Measurements from ENCODE around the gene EDA. TPM values are rescaled to one million over a fixed set of nuclear protein-coding genes. Genes with fewer than 3 reads are reported as not detected.
"Not testable (repeated sequence)": the region's sequence is repeated elsewhere in the genome, so short reads cannot be mapped to it uniquely, and the experiment has no call there.

Gene EDA
- total RNA-seq, 8 experiments from 2014 or later: 0.60 to 4.7 (median 1.2) TPM

DNA sequence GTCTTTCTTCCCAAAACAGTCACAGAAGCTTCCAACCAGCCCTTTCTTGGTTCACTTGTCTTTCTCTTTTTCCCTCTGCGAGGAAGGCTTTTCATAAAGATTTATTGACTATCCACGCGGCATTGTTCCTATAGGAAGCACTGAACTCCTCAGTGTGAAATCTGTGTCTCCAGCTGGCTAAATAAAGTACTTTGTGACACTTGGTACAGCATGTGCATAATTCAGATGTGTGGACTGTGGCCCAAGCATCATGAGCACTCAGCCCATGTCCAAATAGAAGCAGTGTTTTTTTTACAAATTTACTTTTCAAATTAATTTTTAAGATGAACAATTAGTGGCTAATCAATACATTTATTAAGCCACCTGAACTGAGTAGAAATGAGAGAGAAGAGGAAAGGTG, 146.4 kb downstream of the EDA start:
- 0 to 82% (median 28%) methylated on average over 1 to 3 of the region's 3 CpGs; no CpG with 5 or more reads in 6 of the 10 experiments for WGBS, 10 experiments
- H3K4me3 ChIP-seq: no peak overlapping the region
- no peak overlapping the region for H3K27ac ChIP-seq
- in situ Hi-C loops (cut with MboI; ENCODE audit: low pct_unique_long_range_greater_than_20kb in 2 of 9, low sequenced_read_pairs in 9 of 9, unreplicated experiment in 9 of 9): no loop called here
- H3K4me1 ChIP-seq (replicated peaks in 1 of 2): no peaks in the 10 kb centered on the region
- ATAC-seq (replicated peaks in 6 of 8): no peak

DNA sequence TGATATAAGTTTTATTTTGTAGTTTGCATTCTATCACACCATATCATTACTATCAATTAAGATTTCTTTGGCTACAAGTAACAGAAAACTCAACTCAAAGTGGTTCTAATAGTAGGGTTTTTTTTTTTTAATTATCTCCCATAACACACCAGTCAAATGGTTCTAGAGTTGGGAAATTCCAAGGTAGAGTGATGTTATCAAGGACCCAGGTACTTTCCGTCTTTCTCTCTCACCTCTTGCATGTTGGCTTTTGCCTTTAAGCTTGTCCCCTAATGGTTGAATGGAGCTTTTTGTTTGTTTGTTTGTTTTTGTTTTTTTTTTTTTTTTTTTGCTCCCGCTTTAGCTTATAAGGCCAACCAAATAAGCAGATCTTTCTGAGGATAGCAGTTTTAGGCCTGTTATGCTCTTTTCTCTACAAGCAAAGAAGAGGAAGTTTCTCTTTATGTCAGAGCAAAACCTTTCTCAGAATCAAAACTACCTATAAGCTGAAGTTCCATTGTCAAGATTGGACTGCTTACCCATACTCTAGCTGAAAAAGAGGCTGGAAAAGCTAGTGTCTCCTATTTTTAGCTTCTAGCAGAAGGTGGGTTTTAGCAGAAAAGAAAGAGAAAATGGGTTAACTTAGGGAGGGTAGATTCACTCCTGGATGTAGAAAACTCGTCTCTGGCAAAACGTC, 177.5 kb downstream of the EDA start:
- in situ Hi-C loops (cut with MboI; ENCODE audit: low pct_unique_long_range_greater_than_20kb in 2 of 9, low sequenced_read_pairs in 9 of 9, unreplicated experiment in 9 of 9): no loop called here
- Histone ChIP-seq H3K4me3 (no peak overlapping the region), H3K27ac (no peak overlapping the region), H3K4me1 (replicated peaks in 1 of 2) (no peaks in the 10 kb centered on the region)
- WGBS, 10 experiments: 46 to 100% (median 100%) methylated on average over 1 to 4 of the region's 4 CpGs; no CpG with 5 or more reads in 5 of the 10 experiments
- ATAC-seq (replicated peaks in 6 of 8): no peak

DNA sequence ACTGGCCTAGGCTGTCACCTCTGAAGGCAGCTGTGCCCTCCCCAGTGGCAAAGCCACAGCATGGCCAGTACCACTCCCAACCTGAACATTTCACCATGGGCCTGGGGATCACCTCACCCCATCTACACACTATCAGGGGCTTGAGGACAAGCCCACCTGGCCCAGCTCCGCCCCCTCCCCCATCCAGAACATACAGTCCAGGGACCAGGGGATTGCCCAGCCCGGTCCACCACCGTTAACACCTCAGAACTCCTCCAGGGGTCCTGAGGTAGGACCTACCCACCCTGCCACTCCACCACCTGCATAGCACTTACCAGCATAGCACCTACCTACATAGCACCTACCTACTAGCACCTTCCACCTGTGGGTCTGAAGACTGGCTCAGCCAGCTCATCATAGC, 179.8 kb downstream of the EDA start:
- in situ Hi-C loops (cut with MboI; ENCODE audit: low pct_unique_long_range_greater_than_20kb in 2 of 9, low sequenced_read_pairs in 9 of 9, unreplicated experiment in 9 of 9): no loop called here

DNA sequence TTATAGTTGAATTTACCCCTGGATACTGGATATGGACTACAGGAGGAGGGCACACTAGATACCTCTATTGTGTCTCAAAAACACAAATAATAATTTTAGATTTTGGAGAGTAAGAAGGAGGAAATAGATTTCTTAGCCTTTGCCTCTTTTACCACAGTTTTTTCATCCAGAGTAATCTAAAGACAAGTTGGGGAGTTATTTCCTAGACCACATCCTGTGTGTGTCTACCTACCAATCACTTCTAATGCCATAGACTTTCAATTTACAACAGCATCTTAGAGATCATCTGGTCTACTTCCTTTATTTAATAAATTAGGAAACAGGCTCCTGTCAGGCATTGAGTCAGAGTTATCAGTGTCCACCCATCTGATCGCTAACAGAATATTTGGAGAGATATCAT, 191.5 kb downstream of the EDA start:
- no peak overlapping the region for H3K27ac ChIP-seq
- no peak overlapping the region for H3K4me3 ChIP-seq
- in situ Hi-C loops (cut with MboI; ENCODE audit: low pct_unique_long_range_greater_than_20kb in 2 of 9, low sequenced_read_pairs in 9 of 9, unreplicated experiment in 9 of 9): no loop called here
- ATAC-seq (replicated peaks in 6 of 8): no peak
- WGBS, 10 experiments: 43 to 83% methylated on average over 1 of the region's 1 CpG; no CpG with 5 or more reads in 8 of the 10 experiments
- H3K4me1 ChIP-seq (replicated peaks in 1 of 2): no peaks in the 10 kb centered on the region

More for the DNA sequence above, 179.8 kb downstream of the EDA start:
- no CpG with 5 or more reads among the region's 3 CpGs for WGBS, 10 experiments
- no peak overlapping the region for H3K4me3 ChIP-seq
- no peak overlapping the region for H3K27ac ChIP-seq
- H3K4me1 ChIP-seq (replicated peaks in 1 of 2): no peaks in the 10 kb centered on the region
- no peak for ATAC-seq (replicated peaks in 6 of 8)

DNA sequence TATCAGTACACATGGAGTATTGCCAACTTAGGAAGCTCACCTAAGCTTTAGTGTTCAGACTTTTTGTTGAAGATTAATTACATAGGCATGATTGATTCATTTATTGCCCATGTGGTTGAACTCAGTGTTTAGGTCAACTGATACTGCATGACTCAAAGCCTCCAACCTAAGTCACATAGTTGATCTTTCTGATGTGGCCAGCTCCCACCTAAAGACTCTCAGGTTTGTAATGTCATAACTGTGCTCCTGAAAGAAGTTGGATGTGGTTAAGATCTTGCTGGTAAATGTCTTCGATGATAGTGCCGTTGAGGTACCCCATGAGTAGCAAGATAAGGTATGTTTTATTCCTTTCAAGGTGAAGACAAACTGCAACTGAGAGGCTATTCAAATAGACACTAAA, 192.5 kb downstream of the EDA start:
- in situ Hi-C loops (cut with MboI; ENCODE audit: low pct_unique_long_range_greater_than_20kb in 2 of 9, low sequenced_read_pairs in 9 of 9, unreplicated experiment in 9 of 9): no loop called here
- Histone ChIP-seq H3K4me1 (replicated peaks in 1 of 2) (no peaks in the 10 kb centered on the region), H3K27ac (no peak overlapping the region), H3K4me3 (no peak overlapping the region)
- ATAC-seq (replicated peaks in 6 of 8): no peak
- 50 to 100% (median 80%) methylated on average over 1 to 2 of the region's 2 CpGs; no CpG with 5 or more reads in 6 of the 10 experiments for WGBS, 10 experiments

DNA sequence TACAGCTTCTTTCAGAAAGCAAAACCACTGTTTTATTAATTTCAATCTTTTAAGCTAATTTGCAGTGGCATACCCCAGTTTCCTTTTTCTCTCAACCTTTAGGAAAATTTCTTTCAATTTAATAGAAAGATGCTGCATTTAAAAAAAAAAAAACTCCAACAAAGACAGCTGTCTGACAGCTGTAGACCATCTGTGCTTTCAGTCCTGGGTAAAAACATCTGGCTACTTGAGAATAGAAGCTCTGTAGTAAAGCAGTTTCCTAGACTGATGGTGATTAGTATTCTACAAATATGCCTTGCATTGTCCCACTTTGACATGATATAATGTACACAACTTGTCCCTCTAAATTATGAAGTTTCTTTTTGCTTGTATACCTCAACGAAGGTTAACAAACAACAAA, 197.8 kb downstream of the EDA start:
- peak in 1 of 8 experiments; percentile 45 for ATAC-seq (replicated peaks in 6 of 8)
- in situ Hi-C loops (cut with MboI; ENCODE audit: low pct_unique_long_range_greater_than_20kb in 2 of 9, low sequenced_read_pairs in 9 of 9, unreplicated experiment in 9 of 9): no loop called here
- Histone ChIP-seq H3K27ac (no peak overlapping the region), H3K4me3 (no peak overlapping the region), H3K4me1 (replicated peaks in 1 of 2) (no peaks in the 10 kb centered on the region)
- WGBS, 10 experiments: 0 to 36% methylated on average over 1 of the region's 1 CpG; no CpG with 5 or more reads in 8 of the 10 experiments

DNA sequence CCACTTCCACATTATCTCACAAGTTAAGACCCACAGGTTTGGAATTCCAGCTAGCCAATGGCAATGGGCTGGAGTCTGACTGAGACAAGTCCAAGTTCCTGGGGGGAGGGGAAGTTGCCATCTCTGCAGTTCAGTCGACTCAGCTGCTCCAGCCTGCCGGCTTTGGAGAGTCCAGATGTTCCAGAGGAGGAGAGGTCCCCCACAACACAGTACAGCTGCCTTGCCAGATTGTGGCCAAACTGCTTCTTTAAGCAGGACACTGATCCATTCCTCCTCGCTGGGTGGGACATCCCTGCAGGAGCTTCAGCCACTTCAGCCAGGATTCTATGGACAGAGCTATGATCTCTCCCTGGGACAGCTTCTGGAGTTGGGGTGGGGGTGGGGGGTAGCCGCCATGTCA, 199.2 kb downstream of the EDA start:
- ATAC-seq (replicated peaks in 6 of 8): no peak
- Histone ChIP-seq H3K4me3 (no peak overlapping the region), H3K27ac (no peak overlapping the region), H3K4me1 (replicated peaks in 1 of 2) (no peaks in the 10 kb centered on the region)
- 50% methylated on average over 1 of the region's 4 CpGs; no CpG with 5 or more reads in 9 of the 10 experiments for WGBS, 10 experiments
- in situ Hi-C loops (cut with MboI; ENCODE audit: low pct_unique_long_range_greater_than_20kb in 2 of 9, low sequenced_read_pairs in 9 of 9, unreplicated experiment in 9 of 9): no loop called here

DNA sequence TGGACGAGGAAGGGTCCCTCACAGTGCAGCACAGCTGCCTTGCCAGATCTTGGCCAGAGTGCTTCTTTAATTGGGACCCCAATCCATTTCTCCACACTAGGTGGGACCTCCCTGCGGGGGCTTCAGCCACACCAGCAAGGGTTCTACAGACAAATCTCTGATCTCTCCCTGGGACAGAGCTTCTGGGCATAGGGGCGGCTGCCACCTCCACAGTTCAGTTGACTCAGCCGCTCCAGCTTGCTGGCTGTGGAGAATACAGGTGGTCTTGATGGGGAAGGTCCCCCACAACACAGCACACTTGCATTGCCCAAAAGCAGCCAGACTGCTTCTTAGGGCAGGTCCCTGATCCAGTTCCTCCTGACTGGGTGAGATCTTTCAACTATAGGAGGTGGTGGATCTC, 199.6 kb downstream of the EDA start:
- Histone ChIP-seq H3K4me3 (no peak overlapping the region), H3K27ac (no peak overlapping the region), H3K4me1 (replicated peaks in 1 of 2) (no peaks in the 10 kb centered on the region)
- WGBS, 10 experiments: no CpG with 5 or more reads among the region's 4 CpGs
- ATAC-seq (replicated peaks in 6 of 8): no peak
- in situ Hi-C loops (cut with MboI; ENCODE audit: low pct_unique_long_range_greater_than_20kb in 2 of 9, low sequenced_read_pairs in 9 of 9, unreplicated experiment in 9 of 9): no loop called here

DNA sequence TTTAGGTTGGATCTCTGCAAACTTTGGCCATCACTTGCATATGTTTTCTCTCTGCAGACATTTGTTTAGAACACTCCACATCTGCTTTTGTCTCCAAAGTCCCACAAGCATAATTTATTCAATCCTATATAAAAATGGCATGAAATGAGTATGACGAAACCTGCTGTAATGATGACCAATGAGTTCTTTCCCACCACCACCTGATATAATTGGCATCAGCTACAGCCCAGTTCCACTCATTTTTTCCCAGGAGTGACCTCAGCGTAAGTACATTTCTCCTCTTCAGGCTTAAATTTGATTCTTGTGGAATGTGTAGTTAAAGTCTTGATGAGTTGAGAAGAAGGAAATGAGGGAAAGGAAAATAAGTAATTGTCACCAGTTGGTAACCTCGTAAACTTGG, 228.7 kb downstream of the EDA start:
- ATAC-seq (replicated peaks in 6 of 8): no peak
- no peak overlapping the region for H3K27ac ChIP-seq
- in situ Hi-C loops (cut with MboI; ENCODE audit: low pct_unique_long_range_greater_than_20kb in 2 of 9, low sequenced_read_pairs in 9 of 9, unreplicated experiment in 9 of 9): no loop called here
- H3K4me1 ChIP-seq (replicated peaks in 1 of 2): no peaks in the 10 kb centered on the region
- WGBS, 10 experiments: 14 to 100% (median 83%) methylated on average over 1 to 2 of the region's 3 CpGs; no CpG with 5 or more reads in 5 of the 10 experiments
- no peak overlapping the region for H3K4me3 ChIP-seq

DNA sequence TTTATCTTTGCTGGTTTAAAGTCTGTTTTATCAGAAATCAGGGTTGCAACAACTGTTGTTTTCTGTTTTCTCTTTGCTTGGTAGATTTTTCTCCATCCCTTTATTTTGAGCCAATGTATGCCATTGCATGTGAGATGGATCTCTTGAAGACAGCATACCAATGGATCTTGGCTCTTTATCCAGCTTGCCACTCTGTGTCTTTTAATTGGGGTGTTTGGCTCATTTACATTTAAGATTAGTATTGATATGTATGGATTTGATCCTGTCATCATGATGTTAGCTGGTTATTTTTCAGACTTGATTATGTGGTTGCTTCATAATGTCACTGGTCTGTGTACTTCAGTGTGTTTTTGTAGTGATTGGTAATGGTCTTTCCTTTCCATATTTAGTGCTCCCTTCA, 244.1 kb downstream of the EDA start:
- H3K4me3 ChIP-seq; H3K27ac ChIP-seq; H3K4me1 ChIP-seq (replicated peaks in 1 of 2); in situ Hi-C loops (cut with MboI; ENCODE audit: low pct_unique_long_range_greater_than_20kb in 2 of 9, low sequenced_read_pairs in 9 of 9, unreplicated experiment in 9 of 9); ATAC-seq (replicated peaks in 6 of 8): not testable (repeated sequence)

DNA sequence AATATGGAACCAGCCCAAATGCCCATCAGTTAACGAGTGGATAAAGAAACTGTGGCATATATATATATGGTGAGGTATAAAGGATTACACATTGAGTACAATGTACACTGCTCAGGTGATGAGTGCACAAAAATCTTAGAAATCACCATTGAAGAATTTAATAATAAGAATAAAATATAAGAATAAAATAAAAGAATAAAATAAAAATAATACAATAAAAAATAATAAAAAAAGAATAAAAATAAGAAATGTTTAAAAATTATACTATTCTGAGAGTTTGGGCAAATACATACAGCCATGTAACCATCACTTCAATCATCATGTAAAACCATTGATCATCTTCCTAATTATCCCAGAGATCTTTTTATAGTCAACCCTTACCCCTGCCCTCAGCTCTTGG, 260.3 kb downstream of the EDA start:
- no peak for ATAC-seq (replicated peaks in 6 of 8)
- H3K4me3 ChIP-seq: no peak overlapping the region
- no peak overlapping the region for H3K27ac ChIP-seq
- in situ Hi-C loops (cut with MboI; ENCODE audit: low pct_unique_long_range_greater_than_20kb in 2 of 9, low sequenced_read_pairs in 9 of 9, unreplicated experiment in 9 of 9): no loop called here
- no peaks in the 10 kb centered on the region for H3K4me1 ChIP-seq (replicated peaks in 1 of 2)
- 14 to 100% (median 36%) methylated on average over 1 of the region's 1 CpG; no CpG with 5 or more reads in 4 of the 10 experiments for whole genome bisulfite sequencing, 10 experiments

DNA sequence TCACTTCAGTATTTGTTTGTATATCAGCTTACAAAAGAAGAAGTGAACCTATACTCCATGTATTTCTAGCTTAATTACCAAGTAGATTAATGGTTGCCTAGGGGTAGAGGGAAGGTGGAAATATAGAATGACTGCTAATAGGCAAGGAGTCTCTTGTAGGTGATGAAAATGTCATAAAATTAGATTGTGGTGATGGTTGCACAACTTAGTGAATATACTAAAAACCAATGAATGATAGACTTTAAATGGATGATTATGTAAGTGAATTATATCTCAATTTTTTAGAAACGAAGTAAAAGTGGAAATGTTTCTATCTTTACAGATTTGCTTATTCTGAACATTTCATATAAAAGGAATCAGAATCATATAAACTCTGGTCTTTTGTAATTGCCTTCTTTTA, 268.3 kb downstream of the EDA start:
- Histone ChIP-seq H3K27ac (no peak overlapping the region), H3K4me1 (replicated peaks in 1 of 2) (no peaks in the 10 kb centered on the region), H3K4me3 (no peak overlapping the region)
- WGBS, 10 experiments: 0 to 43% (median 40%) methylated on average over 1 of the region's 1 CpG; no CpG with 5 or more reads in 7 of the 10 experiments
- ATAC-seq (replicated peaks in 6 of 8): no peak
- in situ Hi-C loops (cut with MboI; ENCODE audit: low pct_unique_long_range_greater_than_20kb in 2 of 9, low sequenced_read_pairs in 9 of 9, unreplicated experiment in 9 of 9): no loop called here

DNA sequence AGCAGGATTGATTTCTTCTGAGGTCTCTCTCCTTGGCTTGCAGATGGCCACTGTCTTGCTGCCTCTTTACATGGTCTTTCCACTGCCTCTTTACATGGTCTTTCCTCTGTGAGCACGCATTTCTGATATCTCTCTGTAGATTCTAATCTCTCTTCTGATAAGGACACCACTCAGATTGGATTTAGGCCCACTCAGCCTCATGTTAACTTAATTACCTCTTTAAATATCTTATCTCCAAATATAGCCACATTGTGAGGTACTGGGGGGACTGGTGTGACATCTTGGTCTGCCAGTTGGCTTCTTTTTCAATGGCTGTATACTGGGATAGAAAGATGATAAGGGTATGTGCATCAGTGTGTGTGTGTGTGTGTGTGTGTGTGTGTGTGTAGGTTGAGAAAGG, 280.1 kb downstream of the EDA start:
- ATAC-seq (replicated peaks in 6 of 8): no peak
- Histone ChIP-seq H3K4me3 (no peak overlapping the region), H3K27ac (no peak overlapping the region), H3K4me1 (replicated peaks in 1 of 2) (no peaks in the 10 kb centered on the region)
- 14 to 83% (median 56%) methylated on average over 1 of the region's 1 CpG; no CpG with 5 or more reads in 7 of the 10 experiments for WGBS, 10 experiments
- in situ Hi-C loops (cut with MboI; ENCODE audit: low pct_unique_long_range_greater_than_20kb in 2 of 9, low sequenced_read_pairs in 9 of 9, unreplicated experiment in 9 of 9): no loop called here

DNA sequence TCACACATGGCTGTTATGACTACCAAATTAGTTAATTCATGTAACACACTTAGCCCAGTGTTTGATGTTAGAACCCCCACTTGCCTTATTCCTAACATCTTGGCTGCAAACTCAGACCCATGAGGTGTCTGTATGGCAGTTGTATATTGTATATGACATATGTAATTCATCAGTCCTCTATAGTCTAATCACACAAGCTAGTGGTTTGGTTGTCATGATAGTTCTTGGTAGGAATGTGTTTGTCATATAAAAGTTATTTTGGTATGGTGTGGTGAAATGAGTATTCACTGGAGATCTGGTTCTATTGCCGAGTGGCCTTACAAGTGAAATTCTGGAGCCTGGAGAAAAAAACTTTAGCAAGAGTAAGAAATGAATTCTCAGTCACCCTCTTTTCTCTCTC, 284.6 kb downstream of the EDA start:
- Histone ChIP-seq H3K27ac (no peak overlapping the region), H3K4me3 (no peak overlapping the region), H3K4me1 (replicated peaks in 1 of 2) (no peaks in the 10 kb centered on the region)
- in situ Hi-C loops (cut with MboI; ENCODE audit: low pct_unique_long_range_greater_than_20kb in 2 of 9, low sequenced_read_pairs in 9 of 9, unreplicated experiment in 9 of 9): no loop called here
- WGBS, 10 experiments: 0 to 100% (median 88%) methylated on average over 1 of the region's 1 CpG; no CpG with 5 or more reads in 7 of the 10 experiments
- ATAC-seq (replicated peaks in 6 of 8): no peak

Data from motor neuron (in vitro differentiated cells).